Astrocyte (in vitro differentiated cells and primary cell): ENCODE measurements around the gene MTFR2. TPM values are rescaled to one million over a fixed set of nuclear protein-coding genes. Genes with fewer than 3 reads are reported as not detected.
A peak's percentile ranks its signal among the peaks of the same experiment; 100 is the strongest.

Source experiments
- DNase-seq: peaks from one replicate; pipeline ENCODE4 v3.0.0-alpha.2; 2010; ENCODE audit warnings: low read depth
- FAIRE-seq: peaks from 2 replicates; lab custom pipeline; 2011; peaks lifted over from hg19 to GRCh38; lab: Jason Lieb, UNC
- H2AFZ ChIP-seq: 2 replicates; pipeline ENCODE4 v1.6.0; 2012; ENCODE audit warnings: low read depth, low read length, inconsistent platforms
- H3K27ac ChIP-seq: 2 replicates; pipeline ENCODE4 v1.5.1; 2011; ENCODE audit warnings: low read depth, low read length, inconsistent platforms
- H3K27me3 ChIP-seq: 2 replicates; pipeline ENCODE4 v1.6.0; 2011; ENCODE audit warnings: low read length, inconsistent platforms; ENCODE audit not compliant: insufficient read depth
- H3K36me3 ChIP-seq: 2 replicates; pipeline ENCODE4 v1.5.1; 2011; ENCODE audit warnings: low read length, inconsistent platforms; ENCODE audit not compliant: insufficient read depth
- H3K4me1 ChIP-seq: 2 replicates; pipeline ENCODE4 v1.5.1; 2011; ENCODE audit warnings: low read length, inconsistent platforms; ENCODE audit not compliant: insufficient read depth
- H3K4me2 ChIP-seq: 2 replicates; pipeline ENCODE4 v1.6.0; 2012; ENCODE audit warnings: low read length, inconsistent platforms
- H3K4me3 ChIP-seq: 2 replicates; pipeline ENCODE4 v1.5.1; 2011; ENCODE audit warnings: low read depth, mild to moderate bottlenecking, low read length, inconsistent platforms; ENCODE audit not compliant: insufficient read depth
- H3K79me2 ChIP-seq: 2 replicates; pipeline ENCODE4 v1.6.0; 2012; ENCODE audit warnings: mild to moderate bottlenecking, low read length, inconsistent platforms; ENCODE audit not compliant: insufficient read depth
- H3K9ac ChIP-seq: 2 replicates; pipeline ENCODE4 v1.6.0; 2012; ENCODE audit warnings: mild to moderate bottlenecking, low read length, inconsistent platforms
- H3K9me3 ChIP-seq: 2 replicates; pipeline ENCODE4 v1.5.1; 2012; ENCODE audit warnings: low read depth, mild to moderate bottlenecking, low read length, inconsistent platforms; ENCODE audit not compliant: insufficient read depth
- H4K20me1 ChIP-seq: 2 replicates; pipeline ENCODE4 v1.6.0; 2012; ENCODE audit warnings: low read length, inconsistent platforms; ENCODE audit not compliant: insufficient read depth
- H3K27ac Mint-ChIP-seq: one replicate; pipeline ENCODE4 v1.8.0; 2021; ENCODE audit warnings: mild to moderate bottlenecking, mixed read lengths; ENCODE audit not compliant: unreplicated experiment
- H3K27me3 Mint-ChIP-seq: one replicate; pipeline ENCODE4 v1.8.0; 2021; ENCODE audit warnings: low read depth, mixed read lengths; ENCODE audit not compliant: unreplicated experiment
- H3K36me3 Mint-ChIP-seq: one replicate; pipeline ENCODE4 v1.8.0; 2021; ENCODE audit warnings: low read depth, mixed read lengths; ENCODE audit not compliant: unreplicated experiment
- H3K4me1 Mint-ChIP-seq: one replicate; pipeline ENCODE4 v1.8.0; 2021; ENCODE audit warnings: low read depth, mixed read lengths; ENCODE audit not compliant: unreplicated experiment
- H3K4me3 Mint-ChIP-seq: one replicate; pipeline ENCODE4 v1.8.0; 2021; ENCODE audit warnings: mild to moderate bottlenecking, moderate library complexity, mixed read lengths; ENCODE audit not compliant: unreplicated experiment
- H3K9me3 Mint-ChIP-seq: one replicate; pipeline ENCODE4 v1.8.0; 2021; ENCODE audit warnings: mild to moderate bottlenecking, mixed read lengths; ENCODE audit not compliant: unreplicated experiment
- CTCF ChIP-seq: IDR thresholded peaks from 2 replicates; pipeline ENCODE4 v1.5.1; 2011; ENCODE audit warnings: low read depth, mild to moderate bottlenecking, inconsistent platforms, low read length, moderate library complexity; ENCODE audit not compliant: insufficient read depth
- EZH2 ChIP-seq: IDR thresholded peaks from 2 replicates; pipeline ENCODE4 v1.6.1; 2012; ENCODE audit warnings: mild to moderate bottlenecking, low read length, inconsistent platforms; ENCODE audit not compliant: insufficient read depth
- total RNA-seq: library from RNA; stranded (reverse); gene quantifications from 2 replicates; pipeline ENCODE4 v1.2.1, GENCODE V29; 2021

Gene MTFR2
- total RNA-seq, 1 donor from 2014 or later: 1.8 TPM

- DNase-seq (no peak), FAIRE-seq (no peak)
- peaks cover 13% of the 10 kb centered on the region for H3K79me2 ChIP-seq
- no peaks in the 10 kb centered on the region for H3K9me3 Mint-ChIP-seq
- peaks cover 14% of the 10 kb centered on the region for H3K4me1 Mint-ChIP-seq
- H3K4me3 ChIP-seq: peak overlapping the region; percentile 92
- H3K4me2 ChIP-seq: peak overlapping the region; percentile 95
- H3K4me1 ChIP-seq: no peaks in the 10 kb centered on the region
- no peaks in the 10 kb centered on the region for H4K20me1 ChIP-seq
- no peaks in the 10 kb centered on the region for H3K27me3 ChIP-seq
- H3K9me3 ChIP-seq: no peaks in the 10 kb centered on the region
- H3K36me3 Mint-ChIP-seq: peaks cover 2% of the 10 kb centered on the region
- H3K4me3 Mint-ChIP-seq: peak overlapping the region; percentile 98
- no peak for TF ChIP-seq EZH2
- TF ChIP-seq CTCF: no peak
- no peak overlapping the region for H2AFZ ChIP-seq
- no peaks in the 10 kb centered on the region for H3K36me3 ChIP-seq
- H3K27ac Mint-ChIP-seq: no peak overlapping the region
- H3K27ac ChIP-seq: no peak overlapping the region
- peak overlapping the region; percentile 86 for H3K9ac ChIP-seq
- H3K27me3 Mint-ChIP-seq: no peaks in the 10 kb centered on the region
These were observed 1.3 kb upstream of the MTFR2 start for GRCh38 chr6:136251394-136251793.

- peak overlapping the region; percentile 92 for H3K4me3 ChIP-seq
- H3K27ac ChIP-seq: peak overlapping the region; percentile 65
- H3K9me3 ChIP-seq: no peaks in the 10 kb centered on the region
- peak overlapping the region; percentile 47 for H2AFZ ChIP-seq
- no peaks in the 10 kb centered on the region for H3K36me3 ChIP-seq
- H3K4me3 Mint-ChIP-seq: peak overlapping the region; percentile 98
- H3K27me3 Mint-ChIP-seq: no peaks in the 10 kb centered on the region
- peak overlapping the region; percentile 86 for H3K9ac ChIP-seq
- TF ChIP-seq EZH2: no peak
- TF ChIP-seq CTCF: no peak
- peaks cover 14% of the 10 kb centered on the region for H3K4me1 Mint-ChIP-seq
- peaks cover 2% of the 10 kb centered on the region for H3K36me3 Mint-ChIP-seq
- H3K27me3 ChIP-seq: no peaks in the 10 kb centered on the region
- H4K20me1 ChIP-seq: no peaks in the 10 kb centered on the region
- peaks cover 13% of the 10 kb centered on the region for H3K79me2 ChIP-seq
- H3K9me3 Mint-ChIP-seq: no peaks in the 10 kb centered on the region
- no peak for FAIRE-seq
- H3K4me1 ChIP-seq: no peaks in the 10 kb centered on the region
- H3K4me2 ChIP-seq: peak overlapping the region; percentile 95
- no peak for DNase-seq
- peak overlapping the region; percentile 77 for H3K27ac Mint-ChIP-seq
These were observed 536 bp upstream of the MTFR2 start for GRCh38 chr6:136250686-136251008.

GRCh38 chr6:136249336-136249735 is 775 bp downstream of the MTFR2 start:
- Mint-ChIP-seq H3K9me3 (no peaks in the 10 kb centered on the region), H3K27me3 (no peaks in the 10 kb centered on the region), H3K27ac (no peak overlapping the region), H3K4me3 (peak overlapping the region; percentile 98), H3K4me1 (peaks cover 14% of the 10 kb centered on the region), H3K36me3 (peaks cover 2% of the 10 kb centered on the region)
- FAIRE-seq: no peak
- peak overlapping the region; percentile 80 for H2AFZ ChIP-seq
- peak overlapping the region; percentile 61 for H3K27ac ChIP-seq
- H4K20me1 ChIP-seq: no peaks in the 10 kb centered on the region
- TF ChIP-seq CTCF: no peak
- no peak for TF ChIP-seq EZH2
- no peak for DNase-seq
- H3K9ac ChIP-seq: peak overlapping the region; percentile 86
- no peaks in the 10 kb centered on the region for H3K9me3 ChIP-seq
- peak overlapping the region; percentile 95 for H3K4me2 ChIP-seq
- peak overlapping the region; percentile 92 for H3K4me3 ChIP-seq
- H3K79me2 ChIP-seq: peaks cover 13% of the 10 kb centered on the region
- H3K36me3 ChIP-seq: peaks cover 1% of the 10 kb centered on the region
- H3K4me1 ChIP-seq: no peaks in the 10 kb centered on the region
- no peaks in the 10 kb centered on the region for H3K27me3 ChIP-seq
